ENCODE data around the gene DEPDC4. TPM values are rescaled to one million over a fixed set of nuclear protein-coding genes. Genes with fewer than 3 reads are reported as not detected.

DEPDC4 gene
- total and polyA plus RNA-seq, 2 of the 4 experiments (the other 2 are of a cell fraction) = 0.72 to 0.79 TPM

GRCh38 chr12:100302081-100302480 is 35.2 kb upstream of the DEPDC4 start:
- dilution Hi-C loops (cut with HindIII; ENCODE audit: low sequenced_read_pairs, unreplicated experiment) = no loop called here

More at GRCh38 chr12:100302081-100302480, 35.2 kb upstream of the DEPDC4 start:
- in situ Hi-C loops (cut with MboI; ENCODE audit: low sequenced_read_pairs) = no loop called here
- ChIA-PET CTCF (no interaction called here), POLR2A (ENCODE audit: unreplicated experiment) (no interaction called here)
- H2AFZ ChIP-seq (replicated peaks; ENCODE audit: low read length, poor library complexity) = no peak overlapping the region
- H2BK5ac ChIP-seq (ENCODE audit: low read depth, low read length, poor library complexity, severe bottlenecking) = no peak overlapping the region
- no peaks in the 10 kb centered on the region for H3K9me1 ChIP-seq (ENCODE audit: insufficient read depth, low read length)
- no peak overlapping the region for H3K9ac ChIP-seq (ENCODE audit: low read depth, low read length)
- BruUV-seq (replicated peaks) = no TSS peak
- no peak overlapping the region for H3K14ac ChIP-seq (replicated peaks; ENCODE audit: low read depth, low read length)
- H2AK5ac ChIP-seq (ENCODE audit: low read depth, low read length) = no peak overlapping the region
- no peak overlapping the region for H4K5ac ChIP-seq (ENCODE audit: low read depth, low read length)
- no peak overlapping the region for H3K56ac ChIP-seq (ENCODE audit: extremely low read depth, insufficient read depth, low read length)
- no peak overlapping the region for H4K8ac ChIP-seq (ENCODE audit: low read depth in 2 of 2, low read length in 2 of 2)
- H4K91ac ChIP-seq (ENCODE audit: insufficient read depth, low read depth, low read length) = no peak overlapping the region
- peaks cover 0 to 11% of the 10 kb centered on the region in 2 experiments; a peak in 3 of 4 replicates for H3K79me1 ChIP-seq (ENCODE audit: low read depth in 1 of 2, low read length in 2 of 2)
- no peak overlapping the region for H2AK9ac ChIP-seq (replicated peaks; ENCODE audit: low read depth, low read length, poor library complexity)
- H2BK15ac ChIP-seq (ENCODE audit: low read depth, low read length) = no peak overlapping the region
- H3K4me1 ChIP-seq (ENCODE audit: control insufficient read depth, insufficient read depth, low read length) = no peaks in the 10 kb centered on the region
- TF ChIP-seq MAFK (IDR thresholded peaks at IDR 0.05; ENCODE audit: low read depth, low read length) (no peak), USF2 (IDR thresholded peaks at IDR 0.05; ENCODE audit: low read depth, low read length) (no peak), RAD21 (IDR thresholded peaks at IDR 0.05; ENCODE audit: low read length) (no peak), MAZ (IDR thresholded peaks at IDR 0.05; ENCODE audit: borderline replicate concordance, low read depth, low read length) (no peak), RCOR1 (IDR thresholded peaks at IDR 0.05; ENCODE audit: insufficient replicate concordance, low read length) (no peak), SMC3 (IDR thresholded peaks at IDR 0.05; ENCODE audit: low read depth, low read length) (no peak), FOS (IDR thresholded peaks at IDR 0.05; ENCODE audit: low read depth, low read length) (no peak), CTCF (conservative IDR thresholded peaks at IDR 0.05; ENCODE audit: low read depth, low read length) (no peak), RFX5 (IDR thresholded peaks at IDR 0.05; ENCODE audit: low read depth, low read length) (no peak), NFE2L2 (IDR thresholded peaks at IDR 0.05; ENCODE audit: low read depth, low read length) (no peak), BHLHE40 (IDR thresholded peaks at IDR 0.05; ENCODE audit: low read depth, low read length) (no peak), POLR2A (IDR thresholded peaks at IDR 0.05; ENCODE audit: low read depth, low read length) (no peak), CEBPB (IDR thresholded peaks at IDR 0.05; ENCODE audit: low read depth, low read length) (no peak), MXI1 (IDR thresholded peaks at IDR 0.05; ENCODE audit: borderline replicate concordance, low read depth, low read length) (no peak), CHD1 (IDR thresholded peaks at IDR 0.05; ENCODE audit: low read depth, low read length) (no peak)
- TF ChIP-seq, protein P1, sequence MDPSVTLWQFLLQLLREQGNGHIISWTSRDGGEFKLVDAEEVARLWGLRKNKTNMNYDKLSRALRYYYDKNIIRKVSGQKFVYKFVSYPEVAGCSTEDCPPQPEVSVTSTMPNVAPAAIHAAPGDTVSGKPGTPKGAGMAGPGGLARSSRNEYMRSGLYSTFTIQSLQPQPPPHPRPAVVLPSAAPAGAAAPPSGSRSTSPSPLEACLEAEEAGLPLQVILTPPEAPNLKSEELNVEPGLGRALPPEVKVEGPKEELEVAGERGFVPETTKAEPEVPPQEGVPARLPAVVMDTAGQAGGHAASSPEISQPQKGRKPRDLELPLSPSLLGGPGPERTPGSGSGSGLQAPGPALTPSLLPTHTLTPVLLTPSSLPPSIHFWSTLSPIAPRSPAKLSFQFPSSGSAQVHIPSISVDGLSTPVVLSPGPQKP (IDR thresholded peaks at IDR 0.05; ENCODE audit: borderline replicate concordance, low read depth, low read length) = no peak
- H3K27me3 ChIP-seq (ENCODE audit: control insufficient read depth, insufficient read depth, low read length) = no peaks in the 10 kb centered on the region
- peaks cover 27% of the 10 kb centered on the region for H3K36me3 ChIP-seq (ENCODE audit: control insufficient read depth, insufficient read depth, low read length)
- no peak overlapping the region for H2BK120ac ChIP-seq (ENCODE audit: low read depth, low read length)
- H3K23ac ChIP-seq (ENCODE audit: low read depth, low read length) = no peak overlapping the region
- H4K20me1 ChIP-seq (ENCODE audit: insufficient read depth, low read length) = 0 out of 2 replicates have a peak, but pooled peaks cover 7% of the 10 kb centered on the region
- no peak overlapping the region for H3K27ac ChIP-seq (ENCODE audit: insufficient read depth, low read length)
- no peak overlapping the region for H3K4me3 ChIP-seq (ENCODE audit: insufficient read depth, low read depth, low read length)
- no peak overlapping the region for H3K18ac ChIP-seq (ENCODE audit: low read depth, low read length)
- intact Hi-C loops (cut with micrococcal nuclease) = no loop called here
- ATAC-seq (ENCODE audit: low read depth) (no peak), DNase-seq (no peak)
- no CpG with 5 or more reads among the region's 1 CpG for WGBS, 2 experiments (ENCODE audit: extremely low coverage in 2 of 2, insufficient read length in 1 of 2)
- H2BK20ac ChIP-seq (ENCODE audit: low read depth, low read length) = no peak overlapping the region
- no peak overlapping the region for H3K4ac ChIP-seq (ENCODE audit: low read depth, low read length)
- peaks cover 2% of the 10 kb centered on the region; the same call in 1 of the 2 replicates for H3K9me3 ChIP-seq (ENCODE audit: control insufficient read depth, insufficient read depth, low read length)
- no peak overlapping the region for H3K4me2 ChIP-seq (ENCODE audit: low read depth, low read length)

Measured in IMR-90 (cell line).